IgD-negative memory B cell (primary cell): ENCODE results near the gene FAM20C. TPM values are rescaled to one million over a fixed set of nuclear protein-coding genes. Genes with fewer than 3 reads are reported as not detected.

Source experiments
- H3K27ac Mint-ChIP-seq, 3 donors: one replicate each; pipeline ENCODE4 v1.8.0; 2020 to 2022; ENCODE audit warnings: mild to moderate bottlenecking in 3 of 3, mixed read lengths in 3 of 3, moderate library complexity in 1 of 3
- H3K27me3 Mint-ChIP-seq: one replicate; pipeline ENCODE4 v1.8.0; 2021; ENCODE audit warnings: mixed read lengths
- H3K36me3 Mint-ChIP-seq: one replicate; pipeline ENCODE4 v1.8.0; 2020; ENCODE audit warnings: mild to moderate bottlenecking, mixed read lengths
- H3K4me1 Mint-ChIP-seq, 3 donors: one replicate each; pipeline ENCODE4 v1.8.0; 2020 to 2022; ENCODE audit warnings: mixed read lengths in 3 of 3, mild to moderate bottlenecking in 1 of 3
- H3K4me3 Mint-ChIP-seq, 4 donors: one replicate each; pipeline ENCODE4 v1.8.0; 2020 to 2022; ENCODE audit warnings: mild to moderate bottlenecking in 4 of 4, mixed read lengths in 4 of 4, moderate library complexity in 3 of 4
- H3K9me3 Mint-ChIP-seq, 3 donors: one replicate each; pipeline ENCODE4 v1.8.0; 2020 to 2021; ENCODE audit warnings: mixed read lengths in 3 of 3, mild to moderate bottlenecking in 1 of 3
- polyA plus RNA-seq: library from polyadenylated mRNA; unstranded; fragments of 300-500 nt; fragmentation: Illumina TruSeq; gene quantifications from one replicate; pipeline ENCODE4 v1.2.3, GENCODE V29; 2021

The FAM20C gene
- polyA plus RNA-seq, 1 donor from 2014 or later, result not detected

GRCh38 chr7:270351-270983 is 78.1 kb downstream of the FAM20C start:
- Mint-ChIP-seq H3K9me3 (peaks cover 2 to 18% (median 15%) of the 10 kb centered on the region in 3 donors), H3K4me3 (no peak overlapping the region), H3K36me3 (peaks cover 2% of the 10 kb centered on the region), H3K4me1 (peaks cover 0 to 3% (median 2%) of the 10 kb centered on the region in 3 donors), H3K27me3 (no peaks in the 10 kb centered on the region), H3K27ac (no peak overlapping the region)

GRCh38 chr7:271266-272107 is 79.1 kb downstream of the FAM20C start:
- Mint-ChIP-seq H3K27me3 (no peaks in the 10 kb centered on the region), H3K27ac (no peak overlapping the region), H3K4me1 (peaks cover 0 to 3% (median 2%) of the 10 kb centered on the region in 3 donors), H3K4me3 (no peak overlapping the region), H3K36me3 (peaks cover 2% of the 10 kb centered on the region), H3K9me3 (peaks cover 2 to 18% (median 15%) of the 10 kb centered on the region in 3 donors)

- H3K36me3 Mint-ChIP-seq, result peaks cover 2% of the 10 kb centered on the region
These were observed 79.8 kb downstream of the FAM20C start for GRCh38 chr7:272108-272615.

GRCh38 chr7:272631-273030 is 80.3 kb downstream of the FAM20C start:
- peaks cover 0 to 3% (median 2%) of the 10 kb centered on the region in 3 donors for H3K4me1 Mint-ChIP-seq
- H3K27ac Mint-ChIP-seq, result peak overlapping the region in 1 of 3 donors; percentile 16
- peaks cover 3% of the 10 kb centered on the region for H3K27me3 Mint-ChIP-seq
- no peak overlapping the region for H3K4me3 Mint-ChIP-seq
- H3K9me3 Mint-ChIP-seq, result peaks cover 4 to 18% (median 18%) of the 10 kb centered on the region in 3 donors
- peaks cover 2% of the 10 kb centered on the region for H3K36me3 Mint-ChIP-seq

More at GRCh38 chr7:272108-272615, 79.8 kb downstream of the FAM20C start:
- H3K9me3 Mint-ChIP-seq, result peaks cover 3 to 18% (median 16%) of the 10 kb centered on the region in 3 donors
- peaks cover 0 to 3% (median 2%) of the 10 kb centered on the region in 3 donors for H3K4me1 Mint-ChIP-seq
- H3K27ac Mint-ChIP-seq, result no peak overlapping the region
- H3K4me3 Mint-ChIP-seq, result no peak overlapping the region
- H3K27me3 Mint-ChIP-seq, result peaks cover 2% of the 10 kb centered on the region

GRCh38 chr7:273327-273726 is 81.0 kb downstream of the FAM20C start:
- Mint-ChIP-seq H3K4me1 (peaks cover 0 to 3% (median 2%) of the 10 kb centered on the region in 3 donors), H3K9me3 (peaks cover 4 to 22% (median 18%) of the 10 kb centered on the region in 3 donors), H3K27ac (no peak overlapping the region), H3K36me3 (peaks cover 2% of the 10 kb centered on the region), H3K27me3 (peaks cover 3% of the 10 kb centered on the region), H3K4me3 (no peak overlapping the region)

- Mint-ChIP-seq H3K9me3 (peaks cover 4 to 22% (median 18%) of the 10 kb centered on the region in 3 donors), H3K27me3 (peaks cover 3% of the 10 kb centered on the region), H3K36me3 (peaks cover 2% of the 10 kb centered on the region), H3K4me3 (peak overlapping the region in 1 of 4 donors; percentile 6), H3K27ac (no peak overlapping the region), H3K4me1 (peaks cover 0 to 3% (median 2%) of the 10 kb centered on the region in 3 donors)
These were observed 81.9 kb downstream of the FAM20C start for GRCh38 chr7:274266-274665.

GRCh38 chr7:276230-276835 is 84.0 kb downstream of the FAM20C start:
- H3K27ac Mint-ChIP-seq, result no peak overlapping the region
- H3K4me3 Mint-ChIP-seq, result no peak overlapping the region
- H3K36me3 Mint-ChIP-seq, result peaks cover 2% of the 10 kb centered on the region
- peaks cover 0 to 3% (median 2%) of the 10 kb centered on the region in 3 donors for H3K4me1 Mint-ChIP-seq
- peaks cover 3% of the 10 kb centered on the region for H3K27me3 Mint-ChIP-seq
- peaks cover 6 to 22% (median 18%) of the 10 kb centered on the region in 3 donors for H3K9me3 Mint-ChIP-seq

- H3K4me1 Mint-ChIP-seq, result peaks cover 0 to 3% (median 2%) of the 10 kb centered on the region in 3 donors
- peak overlapping the region in 1 of 4 donors; percentile 14 for H3K4me3 Mint-ChIP-seq
- H3K36me3 Mint-ChIP-seq, result peaks cover 2% of the 10 kb centered on the region
- H3K9me3 Mint-ChIP-seq, result peaks cover 6 to 22% (median 18%) of the 10 kb centered on the region in 3 donors
- no peak overlapping the region for H3K27ac Mint-ChIP-seq
- peaks cover 3% of the 10 kb centered on the region for H3K27me3 Mint-ChIP-seq
These were observed 84.9 kb downstream of the FAM20C start for GRCh38 chr7:277228-277627.

- H3K9me3 Mint-ChIP-seq, result peaks cover 3 to 18% (median 11%) of the 10 kb centered on the region in 3 donors
- H3K27me3 Mint-ChIP-seq, result peaks cover 3% of the 10 kb centered on the region
- H3K4me3 Mint-ChIP-seq, result no peak overlapping the region
- peaks cover 0 to 3% (median 2%) of the 10 kb centered on the region in 3 donors for H3K4me1 Mint-ChIP-seq
- no peak overlapping the region for H3K27ac Mint-ChIP-seq
- H3K36me3 Mint-ChIP-seq, result peaks cover 2% of the 10 kb centered on the region
These were observed 85.7 kb downstream of the FAM20C start for GRCh38 chr7:278081-278480.

GRCh38 chr7:279821-280220 is 87.5 kb downstream of the FAM20C start:
- no peak overlapping the region for H3K4me3 Mint-ChIP-seq
- peaks cover 3 to 7% (median 3%) of the 10 kb centered on the region in 3 donors for H3K9me3 Mint-ChIP-seq
- H3K27me3 Mint-ChIP-seq, result peaks cover 3% of the 10 kb centered on the region
- no peaks in the 10 kb centered on the region for H3K4me1 Mint-ChIP-seq
- no peak overlapping the region for H3K27ac Mint-ChIP-seq
- no peaks in the 10 kb centered on the region for H3K36me3 Mint-ChIP-seq

GRCh38 chr7:280461-280860 is 88.1 kb downstream of the FAM20C start:
- H3K27me3 Mint-ChIP-seq, result peaks cover 4% of the 10 kb centered on the region
- no peak overlapping the region for H3K27ac Mint-ChIP-seq
- peaks cover 3% of the 10 kb centered on the region in 3 donors for H3K9me3 Mint-ChIP-seq
- H3K4me1 Mint-ChIP-seq, result no peaks in the 10 kb centered on the region
- no peak overlapping the region for H3K4me3 Mint-ChIP-seq
- no peaks in the 10 kb centered on the region for H3K36me3 Mint-ChIP-seq

GRCh38 chr7:281637-282036 is 89.3 kb downstream of the FAM20C start:
- Mint-ChIP-seq H3K27ac (no peak overlapping the region), H3K36me3 (no peaks in the 10 kb centered on the region), H3K27me3 (peaks cover 4% of the 10 kb centered on the region), H3K9me3 (peaks cover 3% of the 10 kb centered on the region in 3 donors), H3K4me1 (no peaks in the 10 kb centered on the region), H3K4me3 (no peak overlapping the region)

- Mint-ChIP-seq H3K27me3 (peaks cover 2% of the 10 kb centered on the region), H3K4me1 (no peaks in the 10 kb centered on the region), H3K27ac (no peak overlapping the region), H3K9me3 (peaks cover 0 to 3% (median 2%) of the 10 kb centered on the region in 3 donors), H3K36me3 (no peaks in the 10 kb centered on the region), H3K4me3 (no peak overlapping the region)
These were observed 90.2 kb downstream of the FAM20C start for GRCh38 chr7:282621-283020.

- H3K36me3 Mint-ChIP-seq, result no peaks in the 10 kb centered on the region
- peaks cover 0 to 2% (median 0%) of the 10 kb centered on the region in 3 donors for H3K9me3 Mint-ChIP-seq
- no peak overlapping the region for H3K4me3 Mint-ChIP-seq
- H3K27ac Mint-ChIP-seq, result no peak overlapping the region
- H3K4me1 Mint-ChIP-seq, result no peaks in the 10 kb centered on the region
- peaks cover 9% of the 10 kb centered on the region for H3K27me3 Mint-ChIP-seq
These were observed 92.7 kb downstream of the FAM20C start for GRCh38 chr7:284762-285722.
